Endometrial microvascular endothelial cells (primary cell): ENCODE results near the gene SPHK2. TPM values are rescaled to one million over a fixed set of nuclear protein-coding genes. Genes with fewer than 3 reads are reported as not detected.
"Not testable (repeated sequence)": the region's sequence is repeated elsewhere in the genome, so short reads cannot be mapped to it uniquely, and the experiment has no call there.

Source experiments
- in situ Hi-C: cut with HindIII; loops from 2 replicates; pipeline ENCODE4 v1.10.0; 2017; ENCODE audit warnings: low sequenced_read_pairs, low pct_unique_long_range_greater_than_20kb; ENCODE audit errors: inconsistent ontology term
- total RNA-seq: library from RNA; depleted of rRNA; stranded (reverse); fragments of >200 nt; gene quantifications from one replicate; pipeline ENCODE4 v1.2.3, GENCODE V29; 2015; ENCODE audit errors: inconsistent ontology term

The SPHK2 gene
- total RNA-seq, 1 donor from 2014 or later = 7.8 TPM

DNA sequence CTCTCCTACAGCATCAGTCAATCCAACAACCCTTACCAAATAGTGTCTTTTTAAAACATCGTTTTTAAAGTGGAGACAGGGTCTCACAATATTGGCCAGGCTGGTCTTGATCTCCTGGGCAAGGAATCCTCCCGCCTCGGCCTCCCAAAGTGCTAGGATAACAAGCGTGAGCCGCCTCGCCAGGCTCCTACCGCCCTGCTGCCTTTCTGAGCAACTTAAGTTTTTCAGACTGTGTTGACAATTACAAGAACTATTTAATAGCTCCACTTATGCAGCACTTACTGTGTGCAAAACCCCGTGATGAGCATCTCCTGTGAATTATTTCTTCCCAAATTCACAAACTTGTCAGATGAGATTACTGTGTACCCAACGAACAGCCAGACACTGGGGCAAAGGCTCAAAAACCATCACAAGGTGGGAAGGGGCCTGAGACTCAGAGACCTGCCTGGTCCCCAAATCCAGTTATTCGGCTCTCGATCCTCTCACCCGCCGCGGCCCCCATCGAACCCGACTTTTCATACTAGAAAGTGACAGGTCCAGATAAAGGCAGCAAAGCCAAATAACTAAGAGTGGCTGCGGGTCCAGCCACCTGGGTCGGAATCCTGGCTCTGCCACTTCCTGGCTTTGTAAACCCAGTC lies 909 bp upstream of the SPHK2 start:
- in situ Hi-C loops = loop anchor here (25.0 kb wide), 1 partner anchor 156 kb away; the partner anchor contains the start of genes CYTH2 and KCNJ14

DNA sequence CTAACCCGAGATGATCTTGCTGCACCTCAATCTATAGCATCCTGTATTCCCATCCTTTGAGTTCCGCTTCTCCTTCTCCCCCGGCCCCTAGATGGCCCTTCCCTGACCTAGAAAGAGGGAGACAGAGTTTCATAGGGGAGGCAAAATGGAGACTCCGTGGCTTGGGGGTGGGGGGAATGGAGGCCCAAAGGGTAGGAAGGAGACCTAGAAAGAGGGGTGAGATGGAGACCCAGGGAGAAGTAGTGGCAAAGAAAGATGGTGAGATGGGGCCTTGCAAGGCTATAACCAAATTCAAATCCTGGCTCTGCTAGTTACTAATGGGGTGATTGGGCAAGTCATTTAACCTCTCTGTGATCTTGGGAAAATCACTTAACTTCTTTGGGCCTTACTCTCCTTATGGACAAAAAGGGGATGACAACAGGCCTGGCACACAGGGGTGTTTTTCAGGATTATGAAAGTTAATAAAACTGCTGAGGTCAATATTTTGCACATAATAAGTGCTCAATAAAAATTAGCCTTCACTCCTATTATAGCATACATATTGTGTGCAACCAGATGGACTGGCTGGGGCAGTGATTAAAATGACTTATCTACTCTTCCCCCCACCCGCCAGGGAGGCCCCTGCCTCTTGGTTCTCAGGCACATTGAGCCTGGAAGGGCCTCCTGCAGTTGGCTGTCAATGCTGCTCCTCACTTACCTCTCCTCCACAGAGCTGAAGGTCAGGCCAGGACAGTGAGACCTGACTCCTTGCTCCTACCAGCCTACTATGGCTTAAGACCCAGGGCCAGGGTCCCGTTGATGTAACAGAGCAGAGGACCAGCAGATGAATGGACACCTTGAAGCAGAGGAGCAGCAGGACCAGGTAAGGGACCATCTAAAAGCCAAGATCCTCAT lies 633 bp downstream of the SPHK2 start:
- in situ Hi-C loops = loop anchor here (25.0 kb wide), 1 partner anchor 158 kb away; the partner anchor contains the start of genes CYTH2 and KCNJ14

DNA sequence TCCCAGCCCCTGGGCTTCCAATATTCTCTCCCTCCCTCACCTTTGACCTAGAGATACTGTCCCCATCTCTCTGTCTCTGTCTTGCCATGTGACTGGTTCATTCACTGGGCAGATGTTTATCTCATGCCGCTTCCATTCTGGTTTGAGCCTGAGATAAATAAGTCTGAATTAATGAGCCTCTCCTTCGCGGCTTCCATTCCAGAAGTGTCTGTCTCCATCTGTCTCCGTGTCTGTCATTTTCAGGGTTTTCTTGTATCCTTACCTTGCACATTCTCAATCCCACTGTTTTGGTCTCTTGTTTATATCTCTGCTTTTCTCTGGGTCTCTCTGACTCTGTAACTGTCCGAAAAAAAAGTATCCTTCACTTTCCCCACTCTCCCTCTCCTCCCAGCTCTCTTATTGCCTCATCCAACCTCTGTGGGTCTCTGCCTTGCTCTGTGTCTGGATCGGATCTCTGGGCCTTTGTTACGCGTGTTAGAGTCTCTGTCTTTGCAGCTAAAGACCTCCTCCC lies 4.3 kb downstream of the SPHK2 start:
- in situ Hi-C loops = loop anchor here (25.0 kb wide), 1 partner anchor 161 kb away; the partner anchor contains the start of genes CYTH2 and KCNJ14

DNA sequence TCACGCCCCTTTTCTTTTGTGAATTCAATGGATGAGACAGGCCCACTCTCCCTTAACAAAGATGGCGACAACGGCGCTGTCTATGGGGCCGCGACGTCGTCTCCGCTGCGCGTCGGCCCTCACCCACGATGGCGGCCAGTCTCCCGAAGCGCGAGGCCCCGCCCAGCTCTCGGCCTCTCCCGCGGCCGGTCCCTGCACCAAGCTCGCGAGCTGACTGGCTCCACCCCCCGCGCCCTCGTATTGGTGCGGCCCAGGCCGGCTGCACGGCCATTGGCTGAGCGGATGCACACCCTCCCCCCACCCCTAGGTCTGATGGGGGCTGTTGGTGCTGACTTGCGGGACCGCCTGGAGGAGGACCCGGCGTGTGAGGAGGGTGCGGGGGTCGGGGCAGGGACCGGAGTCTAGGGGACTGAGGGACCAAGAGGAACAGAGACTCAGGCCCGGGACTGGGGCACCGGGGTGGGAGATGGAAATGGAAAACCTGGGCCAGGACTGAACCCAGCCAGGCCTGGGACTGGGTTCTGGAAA lies 4.8 kb downstream of the SPHK2 start:
- in situ Hi-C loops = loop anchor here (25.0 kb wide), 1 partner anchor 162 kb away; the partner anchor contains the start of genes CYTH2 and KCNJ14

DNA sequence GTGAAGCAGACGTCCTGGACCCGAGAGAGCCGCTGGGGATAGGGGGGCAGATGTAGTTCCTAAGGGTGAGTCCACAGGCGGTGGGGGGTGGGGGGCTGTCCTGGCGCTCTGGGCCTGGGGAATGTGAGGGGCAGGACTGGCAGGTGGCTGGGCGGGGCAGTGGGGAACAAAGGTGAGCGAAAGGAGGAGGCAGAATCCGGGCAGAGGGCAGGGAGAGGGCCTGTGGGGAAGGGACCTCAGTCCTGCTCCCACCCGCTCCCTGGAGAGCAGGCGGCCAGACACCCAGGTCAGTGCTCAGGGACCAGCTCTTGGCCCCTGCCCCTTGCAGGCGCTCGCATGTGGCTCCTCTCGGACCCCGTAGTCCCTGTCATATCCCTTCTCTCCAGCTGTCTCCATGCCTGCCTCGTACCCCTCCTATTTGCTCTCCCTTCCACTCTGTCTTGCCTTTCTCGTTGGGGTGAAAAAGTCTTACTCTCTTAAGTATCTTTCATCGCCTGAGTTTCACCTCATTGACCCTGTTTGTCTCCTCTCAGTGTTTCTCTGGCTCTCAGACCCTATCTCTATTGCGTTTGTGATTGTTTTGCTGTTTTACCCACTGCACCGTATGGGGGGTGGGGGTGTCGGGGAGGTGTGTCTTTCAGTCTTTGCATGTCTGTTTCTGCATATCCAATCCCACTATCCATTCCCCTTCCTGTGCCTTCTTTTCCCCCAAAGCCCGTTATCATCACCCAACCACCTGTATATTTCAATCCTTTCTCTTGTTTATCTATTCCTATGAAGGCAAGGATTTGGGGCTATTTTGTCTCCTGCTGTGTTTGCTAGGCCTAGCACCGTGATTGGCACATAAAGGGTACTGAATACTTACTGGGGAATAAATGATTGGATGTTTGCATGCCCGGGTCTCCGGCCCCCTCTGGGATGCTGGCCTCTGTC lies 5.8 kb downstream of the SPHK2 start:
- in situ Hi-C loops = loop anchor here (25.0 kb wide), 1 partner anchor 163 kb away; the partner anchor contains the start of genes CYTH2 and KCNJ14

DNA sequence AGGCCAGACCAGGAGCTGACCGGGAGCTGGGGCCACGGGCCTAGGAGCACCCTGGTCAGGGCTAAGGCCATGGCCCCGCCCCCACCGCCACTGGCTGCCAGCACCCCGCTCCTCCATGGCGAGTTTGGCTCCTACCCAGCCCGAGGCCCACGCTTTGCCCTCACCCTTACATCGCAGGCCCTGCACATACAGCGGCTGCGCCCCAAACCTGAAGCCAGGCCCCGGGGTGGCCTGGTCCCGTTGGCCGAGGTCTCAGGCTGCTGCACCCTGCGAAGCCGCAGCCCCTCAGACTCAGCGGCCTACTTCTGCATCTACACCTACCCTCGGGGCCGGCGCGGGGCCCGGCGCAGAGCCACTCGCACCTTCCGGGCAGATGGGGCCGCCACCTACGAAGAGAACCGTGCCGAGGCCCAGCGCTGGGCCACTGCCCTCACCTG lies 6.6 kb downstream of the SPHK2 start:
- in situ Hi-C loops = no loop called here

DNA sequence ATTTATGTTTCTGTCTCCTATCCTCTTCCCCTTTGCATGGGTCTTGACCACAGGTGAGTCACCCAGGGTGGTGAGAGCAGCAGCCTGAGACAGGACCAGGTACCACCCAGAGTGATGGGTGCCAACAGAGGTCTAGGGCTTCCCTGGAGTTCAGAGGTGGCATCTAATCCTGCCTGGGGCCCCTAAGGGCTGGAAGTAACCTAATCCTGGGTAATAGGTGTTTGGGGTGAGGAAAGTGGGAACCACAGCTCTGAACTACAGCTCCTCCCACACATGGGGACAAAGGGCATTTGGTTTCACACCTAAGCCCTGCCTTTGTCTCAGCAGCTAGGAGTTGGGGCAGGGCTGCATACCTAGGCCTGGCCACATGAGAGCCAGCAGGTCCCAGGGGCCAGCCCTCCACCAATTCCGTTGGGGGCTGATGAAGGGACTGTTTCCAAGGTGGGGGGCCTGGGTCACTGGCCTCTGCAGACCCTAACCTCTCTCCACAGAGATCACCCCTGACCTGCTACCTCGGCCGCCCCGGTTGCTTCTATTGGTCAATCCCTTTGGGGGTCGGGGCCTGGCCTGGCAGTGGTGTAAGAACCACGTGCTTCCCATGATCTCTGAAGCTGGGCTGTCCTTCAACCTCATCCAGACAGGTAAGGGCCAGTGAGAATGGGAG lies 8.0 kb downstream of the SPHK2 start:
- in situ Hi-C loops = no loop called here

DNA sequence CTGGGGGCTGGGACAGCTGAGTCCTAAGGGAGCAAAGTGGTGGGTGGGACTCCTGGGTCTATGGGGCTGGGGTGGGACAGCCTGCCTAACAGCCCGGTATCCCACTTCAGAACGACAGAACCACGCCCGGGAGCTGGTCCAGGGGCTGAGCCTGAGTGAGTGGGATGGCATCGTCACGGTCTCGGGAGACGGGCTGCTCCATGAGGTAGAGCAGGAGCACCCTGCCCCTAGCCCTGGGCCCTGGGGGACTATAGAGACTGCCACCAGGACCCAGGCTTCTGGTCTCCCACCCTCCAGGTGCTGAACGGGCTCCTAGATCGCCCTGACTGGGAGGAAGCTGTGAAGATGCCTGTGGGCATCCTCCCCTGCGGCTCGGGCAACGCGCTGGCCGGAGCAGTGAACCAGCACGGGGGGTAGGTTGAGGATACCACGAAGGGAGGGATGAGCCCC lies 8.6 kb downstream of the SPHK2 start:
- in situ Hi-C loops = no loop called here

DNA sequence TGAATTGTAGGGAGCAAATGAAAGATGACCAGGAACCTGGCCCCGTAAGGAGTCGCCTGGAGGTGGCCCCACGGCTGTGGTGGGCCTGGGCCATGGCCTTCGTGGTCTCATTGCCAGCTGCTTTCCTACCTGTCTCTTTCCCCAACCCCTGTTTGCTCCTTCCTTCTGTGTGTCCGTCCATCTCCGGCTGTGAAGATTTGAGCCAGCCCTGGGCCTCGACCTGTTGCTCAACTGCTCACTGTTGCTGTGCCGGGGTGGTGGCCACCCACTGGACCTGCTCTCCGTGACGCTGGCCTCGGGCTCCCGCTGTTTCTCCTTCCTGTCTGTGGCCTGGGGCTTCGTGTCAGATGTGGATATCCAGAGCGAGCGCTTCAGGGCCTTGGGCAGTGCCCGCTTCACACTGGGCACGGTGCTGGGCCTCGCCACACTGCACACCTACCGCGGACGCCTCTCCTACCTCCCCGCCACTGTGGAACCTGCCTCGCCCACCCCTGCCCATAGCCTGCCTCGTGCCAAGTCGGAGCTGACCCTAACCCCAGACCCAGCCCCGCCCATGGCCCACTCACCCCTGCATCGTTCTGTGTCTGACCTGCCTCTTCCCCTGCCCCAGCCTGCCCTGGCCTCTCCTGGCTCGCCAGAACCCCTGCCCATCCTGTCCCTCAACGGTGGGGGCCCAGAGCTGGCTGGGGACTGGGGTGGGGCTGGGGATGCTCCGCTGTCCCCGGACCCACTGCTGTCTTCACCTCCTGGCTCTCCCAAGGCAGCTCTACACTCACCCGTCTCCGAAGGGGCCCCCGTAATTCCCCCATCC lies 9.4 kb downstream of the SPHK2 start:
- in situ Hi-C loops = no loop called here

DNA sequence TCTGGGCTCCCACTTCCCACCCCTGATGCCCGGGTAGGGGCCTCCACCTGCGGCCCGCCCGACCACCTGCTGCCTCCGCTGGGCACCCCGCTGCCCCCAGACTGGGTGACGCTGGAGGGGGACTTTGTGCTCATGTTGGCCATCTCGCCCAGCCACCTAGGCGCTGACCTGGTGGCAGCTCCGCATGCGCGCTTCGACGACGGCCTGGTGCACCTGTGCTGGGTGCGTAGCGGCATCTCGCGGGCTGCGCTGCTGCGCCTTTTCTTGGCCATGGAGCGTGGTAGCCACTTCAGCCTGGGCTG lies 9.9 kb downstream of the SPHK2 start:
- in situ Hi-C loops = no loop called here

DNA sequence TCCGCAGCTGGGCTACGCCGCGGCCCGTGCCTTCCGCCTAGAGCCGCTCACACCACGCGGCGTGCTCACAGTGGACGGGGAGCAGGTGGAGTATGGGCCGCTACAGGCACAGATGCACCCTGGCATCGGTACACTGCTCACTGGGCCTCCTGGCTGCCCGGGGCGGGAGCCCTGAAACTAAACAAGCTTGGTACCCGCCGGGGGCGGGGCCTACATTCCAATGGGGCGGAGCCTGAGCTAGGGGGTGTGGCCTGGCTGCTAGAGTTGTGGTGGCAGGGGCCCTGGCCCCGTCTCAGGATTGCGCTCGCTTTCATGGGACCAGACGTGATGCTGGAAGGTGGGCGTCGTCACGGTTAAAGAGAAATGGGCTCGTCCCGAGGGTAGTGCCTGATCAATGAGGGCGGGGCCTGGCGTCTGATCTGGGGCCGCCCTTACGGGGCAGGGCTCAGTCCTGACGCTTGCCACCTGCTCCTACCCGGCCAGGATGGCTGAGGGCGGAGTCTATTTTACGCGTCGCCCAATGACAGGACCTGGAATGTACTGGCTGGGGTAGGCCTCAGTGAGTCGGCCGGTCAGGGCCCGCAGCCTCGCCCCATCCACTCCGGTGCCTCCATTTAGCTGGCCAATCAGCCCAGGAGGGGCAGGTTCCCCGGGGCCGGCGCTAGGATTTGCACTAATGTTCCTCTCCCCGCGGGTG lies 10.4 kb downstream of the SPHK2 start:
- in situ Hi-C loops = no loop called here

DNA sequence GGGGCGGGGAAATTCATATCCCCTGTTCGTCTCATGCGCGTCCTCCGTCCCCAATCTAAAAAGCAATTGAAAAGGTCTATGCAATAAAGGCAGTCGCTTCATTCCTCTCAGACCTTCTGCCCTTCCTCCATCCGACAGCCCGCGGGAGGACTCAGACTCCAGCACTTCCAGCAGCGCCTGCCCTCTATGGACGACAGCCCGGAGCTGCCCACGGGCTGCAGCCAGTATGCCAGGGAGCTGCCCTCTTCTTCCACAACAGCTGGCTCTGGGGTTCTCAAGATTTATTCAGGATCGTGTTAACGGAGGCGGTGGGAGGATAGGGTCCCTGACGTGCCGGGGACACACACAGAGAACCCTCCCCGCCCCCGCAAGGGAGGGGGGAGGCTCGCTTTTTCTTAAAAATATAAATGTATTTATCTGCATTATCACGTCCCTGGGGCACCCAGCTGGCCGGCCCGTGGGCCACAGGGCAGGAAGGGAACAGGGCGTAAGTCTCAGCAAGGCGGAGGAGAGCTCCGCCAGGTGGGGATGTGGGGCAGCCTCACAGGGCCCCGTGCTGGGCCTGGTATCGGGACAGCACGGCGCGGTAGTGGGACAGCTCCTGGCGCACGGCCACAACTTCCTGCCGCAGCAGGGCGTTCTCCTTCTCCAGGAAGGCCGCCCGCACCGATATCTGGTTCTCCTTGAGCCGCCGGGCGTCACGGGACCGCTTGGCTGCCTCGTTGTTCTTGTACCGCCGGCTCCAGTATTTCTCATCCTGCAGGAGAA lies 11.2 kb downstream of the SPHK2 start:
- in situ Hi-C loops = no loop called here

DNA sequence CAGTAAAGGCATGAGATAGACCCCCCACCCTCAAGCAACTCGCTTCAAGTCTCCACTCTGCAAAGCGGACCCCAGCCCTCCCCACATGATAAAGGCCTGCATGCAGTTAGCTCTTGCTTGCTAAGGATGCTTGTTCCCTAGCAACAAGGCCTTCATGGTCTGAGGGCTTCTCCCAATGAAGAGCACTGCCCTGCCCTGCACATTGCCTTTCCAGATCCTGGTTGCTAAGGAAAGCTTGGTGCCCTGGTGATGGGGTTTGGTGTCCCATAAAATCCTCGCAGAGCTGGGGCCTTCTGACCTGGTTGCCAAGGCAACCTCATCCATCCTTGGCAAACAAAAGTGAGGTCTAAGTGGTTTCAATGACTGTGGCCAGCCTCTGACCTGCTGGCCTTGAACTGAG lies 11.9 kb downstream of the SPHK2 start:
- in situ Hi-C loops = no loop called here

DNA sequence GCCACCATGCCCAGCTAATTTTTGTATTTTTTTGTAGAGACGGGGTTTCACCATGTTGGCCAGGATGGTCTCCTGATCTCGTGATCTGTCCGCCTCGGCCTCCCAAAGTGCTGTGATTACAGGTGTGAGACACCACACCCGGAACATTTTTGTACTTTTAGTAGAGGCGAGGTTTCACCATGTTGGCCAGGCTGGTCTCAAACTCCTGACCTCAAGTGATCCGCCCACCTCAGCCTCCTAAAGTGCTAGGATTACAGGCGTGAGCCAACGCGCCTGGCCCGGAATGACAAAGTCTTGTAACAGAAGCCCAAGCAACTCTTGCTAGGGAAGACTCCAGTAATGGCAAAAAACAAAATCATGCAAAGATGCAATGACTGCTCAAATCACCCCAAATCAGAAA lies 13.0 kb downstream of the SPHK2 start:
- in situ Hi-C loops = not testable (repeated sequence)

DNA sequence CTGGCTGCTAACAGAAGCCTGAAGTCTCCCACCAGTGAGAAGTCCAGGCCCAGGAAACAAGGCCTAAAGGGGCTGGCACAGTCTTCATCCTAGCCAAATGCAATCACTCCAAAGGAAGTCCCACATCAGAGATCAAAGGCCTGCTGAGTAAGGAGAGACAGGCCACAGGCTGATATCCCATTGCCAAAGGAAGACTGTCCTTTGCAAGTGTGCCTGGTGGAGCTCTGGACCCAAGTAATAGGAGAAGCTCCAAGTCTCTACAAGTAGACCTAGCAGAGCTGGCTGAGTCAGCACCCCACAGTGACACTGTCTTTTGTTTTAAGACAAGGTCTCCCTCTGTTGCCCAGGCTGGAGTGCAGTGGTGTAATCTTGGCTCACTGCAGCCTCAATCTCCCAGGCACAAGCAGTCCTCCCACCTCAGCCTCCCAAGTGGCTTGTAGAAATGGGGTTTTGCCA lies 13.4 kb downstream of the SPHK2 start:
- in situ Hi-C loops = no loop called here
